GM04504 (cell line): Measurements from ENCODE around the gene MGLL.

ENCODE experiments used
- DNase-seq: peaks from one replicate; pipeline ENCODE4 v3.0.0-alpha.2; 2012; ENCODE audit warnings: low read depth

MGLL gene

GRCh38 chr3:127835993-127836882 is 13.9 kb upstream of the MGLL start:
- DNase-seq: no peak

- DNase-seq: no peak
Observed at GRCh38 chr3:127834771-127835170, 12.5 kb upstream of the MGLL start.

GRCh38 chr3:127833281-127834032 is 11.1 kb upstream of the MGLL start:
- no peak for DNase-seq

GRCh38 chr3:127831723-127832172 is 9.4 kb upstream of the MGLL start:
- DNase-seq: peak; percentile 33

GRCh38 chr3:127829537-127829936 is 7.2 kb upstream of the MGLL start:
- DNase-seq: no peak

- DNase-seq: no peak
Observed at GRCh38 chr3:127827808-127828207, 5.5 kb upstream of the MGLL start.

GRCh38 chr3:127825756-127826155 is 3.4 kb upstream of the MGLL start:
- no peak for DNase-seq

- DNase-seq: no peak
Observed at GRCh38 chr3:127824151-127824825, 2.0 kb upstream of the MGLL start.

- DNase-seq: no peak
Observed at GRCh38 chr3:127823426-127823857, 1.1 kb upstream of the MGLL start.

- no peak for DNase-seq
Observed at GRCh38 chr3:127822682-127823425, 539 bp upstream of the MGLL start.

GRCh38 chr3:127821394-127821793 is 921 bp downstream of the MGLL start:
- DNase-seq: no peak

- no peak for DNase-seq
Observed at GRCh38 chr3:127820826-127821313, 1.4 kb downstream of the MGLL start.

- no peak for DNase-seq
Observed at GRCh38 chr3:127820221-127820825, 2.0 kb downstream of the MGLL start.

- no peak for DNase-seq
Observed at GRCh38 chr3:127819656-127820055, 2.7 kb downstream of the MGLL start.

- DNase-seq: no peak
Observed at GRCh38 chr3:127819086-127819485, 3.2 kb downstream of the MGLL start.

GRCh38 chr3:127817406-127817841 is 4.9 kb downstream of the MGLL start:
- DNase-seq: peak; percentile 75

- DNase-seq: no peak
Observed at GRCh38 chr3:127816783-127817405, 5.4 kb downstream of the MGLL start.

- no peak for DNase-seq
Observed at GRCh38 chr3:127815641-127816605, 6.4 kb downstream of the MGLL start.

- no peak for DNase-seq
Observed at GRCh38 chr3:127815001-127815400, 7.3 kb downstream of the MGLL start.
